A549 (cell line): ENCODE data around the gene MYO7A.

Source experiments
- CBX2 ChIP-seq: fragments of 200-600 bp; sonication (generic); IDR thresholded peaks from 2 replicates; pipeline ENCODE4 v1.6.1; 2016; ENCODE audit warnings: low read depth, mild to moderate bottlenecking, borderline replicate concordance
- CHD2 ChIP-seq: fragments of 150-350 bp; IDR thresholded peaks from 2 replicates; pipeline ENCODE4 v1.6.1; 2014; ENCODE audit warnings: low read length; ENCODE audit not compliant: partially characterized antibody
- ELK1 ChIP-seq: fragments of 150-350 bp; IDR thresholded peaks from 2 replicates; pipeline ENCODE4 v1.6.1; 2014; ENCODE audit warnings: low read depth, mild to moderate bottlenecking, low read length
- KDM1A ChIP-seq: fragments of 200-600 bp; sonication (generic); IDR thresholded peaks from 2 replicates; pipeline ENCODE4 v1.6.1; 2016; ENCODE audit warnings: low read depth, mild to moderate bottlenecking
- KDM5A ChIP-seq: fragments of 200-600 bp; sonication (generic); IDR thresholded peaks from 2 replicates; pipeline ENCODE4 v1.6.1; 2016; ENCODE audit warnings: antibody characterized with exemption, mild to moderate bottlenecking
- MAFK ChIP-seq: fragments of 450-650 bp; IDR thresholded peaks from 2 replicates; pipeline ENCODE4 v1.6.1; 2014; ENCODE audit not compliant: partially characterized antibody
- POLR2A ChIP-seq: IDR thresholded peaks from 2 replicates; pipeline ENCODE4 v1.6.1; 2012; ENCODE audit warnings: mild to moderate bottlenecking, low read length
- RCOR1 ChIP-seq: fragments of 150-350 bp; IDR thresholded peaks from 2 replicates; pipeline ENCODE4 v1.6.1; 2014; ENCODE audit warnings: antibody characterized with exemption, low read length, low read depth
- RFX5 ChIP-seq: fragments of 450-650 bp; IDR thresholded peaks from 2 replicates; pipeline ENCODE4 v1.7.1; 2014; ENCODE audit warnings: antibody characterized with exemption, mild to moderate bottlenecking, moderate library complexity
- SMC3 ChIP-seq: fragments of >200 bp; sonication (Bioruptor Twin); formaldehyde crosslinking; IDR thresholded peaks from 3 replicates; pipeline ENCODE4 v1.6.1; 2018; ENCODE audit warnings: inconsistent platforms
- TF ChIP-seq, protein P1 (sequence below): fragments of >200 bp; sonication (Bioruptor Twin); formaldehyde crosslinking; IDR thresholded peaks from 3 replicates; pipeline ENCODE4 v1.5.1; 2016

DNA sequence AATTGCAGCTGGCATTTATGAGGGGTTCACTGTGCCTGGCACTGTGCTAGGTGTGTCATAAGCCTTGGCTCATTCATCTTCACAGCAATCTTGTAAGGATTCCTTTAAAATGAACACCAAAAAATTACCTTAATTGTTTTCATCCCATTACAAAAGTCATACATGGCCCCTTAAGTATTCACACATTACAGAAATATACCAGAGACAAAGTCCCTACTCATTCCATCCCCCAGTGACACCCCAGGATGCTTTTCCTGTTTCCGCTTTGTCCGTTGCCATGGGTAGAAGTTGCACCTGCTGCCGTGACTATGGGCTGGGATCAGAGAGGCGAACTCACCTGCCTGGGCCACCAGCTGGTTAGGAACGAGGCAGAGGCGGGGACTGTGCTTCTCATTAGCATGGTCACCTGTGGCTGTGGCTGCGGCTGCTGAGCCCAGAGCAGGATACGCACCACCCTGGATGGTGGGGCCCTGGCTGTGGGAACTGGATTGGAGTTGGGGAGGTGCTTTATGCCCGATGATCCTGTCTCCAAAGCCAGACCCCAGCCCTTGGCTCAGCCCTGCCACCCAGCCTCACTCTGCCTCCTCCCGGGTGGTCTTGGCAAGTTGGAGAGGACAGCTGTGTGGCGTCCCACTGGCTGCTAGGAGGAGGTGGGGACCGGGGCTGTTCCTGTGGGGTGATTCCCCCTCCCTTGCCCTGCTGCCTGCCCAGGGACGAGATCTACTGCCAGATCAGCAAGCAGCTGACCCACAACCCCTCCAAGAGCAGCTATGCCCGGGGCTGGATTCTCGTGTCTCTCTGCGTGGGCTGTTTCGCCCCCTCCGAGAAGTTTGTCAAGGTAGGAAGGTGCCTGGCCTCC is 60.8 kb downstream of the MYO7A start:
- no peak for TF ChIP-seq SMC3
- TF ChIP-seq, protein P1, sequence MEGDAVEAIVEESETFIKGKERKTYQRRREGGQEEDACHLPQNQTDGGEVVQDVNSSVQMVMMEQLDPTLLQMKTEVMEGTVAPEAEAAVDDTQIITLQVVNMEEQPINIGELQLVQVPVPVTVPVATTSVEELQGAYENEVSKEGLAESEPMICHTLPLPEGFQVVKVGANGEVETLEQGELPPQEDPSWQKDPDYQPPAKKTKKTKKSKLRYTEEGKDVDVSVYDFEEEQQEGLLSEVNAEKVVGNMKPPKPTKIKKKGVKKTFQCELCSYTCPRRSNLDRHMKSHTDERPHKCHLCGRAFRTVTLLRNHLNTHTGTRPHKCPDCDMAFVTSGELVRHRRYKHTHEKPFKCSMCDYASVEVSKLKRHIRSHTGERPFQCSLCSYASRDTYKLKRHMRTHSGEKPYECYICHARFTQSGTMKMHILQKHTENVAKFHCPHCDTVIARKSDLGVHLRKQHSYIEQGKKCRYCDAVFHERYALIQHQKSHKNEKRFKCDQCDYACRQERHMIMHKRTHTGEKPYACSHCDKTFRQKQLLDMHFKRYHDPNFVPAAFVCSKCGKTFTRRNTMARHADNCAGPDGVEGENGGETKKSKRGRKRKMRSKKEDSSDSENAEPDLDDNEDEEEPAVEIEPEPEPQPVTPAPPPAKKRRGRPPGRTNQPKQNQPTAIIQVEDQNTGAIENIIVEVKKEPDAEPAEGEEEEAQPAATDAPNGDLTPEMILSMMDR, result no peak; the same call in 2 of the 3 replicates
- TF ChIP-seq RCOR1, result no peak
- no peak for TF ChIP-seq CBX2
- no peak for TF ChIP-seq MAFK
- no peak for TF ChIP-seq ELK1
- no peak for TF ChIP-seq POLR2A
- TF ChIP-seq KDM5A, result no peak
- no peak for TF ChIP-seq KDM1A
- TF ChIP-seq RFX5, result no peak
- TF ChIP-seq CHD2, result no peak
